HG03439 (cell line): Measurements from ENCODE around the gene MYL11.
"Not testable (repeated sequence)": the region's sequence is repeated elsewhere in the genome, so short reads cannot be mapped to it uniquely, and the experiment has no call there.

Experiments
- ATAC-seq: cut with Tn5 transposase; IDR thresholded peaks from one replicate; pipeline ENCODE4 v1.9.1; 2021; ENCODE audit warnings: mild to moderate bottlenecking, moderate library complexity; ENCODE audit not compliant: unreplicated experiment

Gene MYL11, protein sequence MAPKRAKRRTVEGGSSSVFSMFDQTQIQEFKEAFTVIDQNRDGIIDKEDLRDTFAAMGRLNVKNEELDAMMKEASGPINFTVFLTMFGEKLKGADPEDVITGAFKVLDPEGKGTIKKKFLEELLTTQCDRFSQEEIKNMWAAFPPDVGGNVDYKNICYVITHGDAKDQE

DNA sequence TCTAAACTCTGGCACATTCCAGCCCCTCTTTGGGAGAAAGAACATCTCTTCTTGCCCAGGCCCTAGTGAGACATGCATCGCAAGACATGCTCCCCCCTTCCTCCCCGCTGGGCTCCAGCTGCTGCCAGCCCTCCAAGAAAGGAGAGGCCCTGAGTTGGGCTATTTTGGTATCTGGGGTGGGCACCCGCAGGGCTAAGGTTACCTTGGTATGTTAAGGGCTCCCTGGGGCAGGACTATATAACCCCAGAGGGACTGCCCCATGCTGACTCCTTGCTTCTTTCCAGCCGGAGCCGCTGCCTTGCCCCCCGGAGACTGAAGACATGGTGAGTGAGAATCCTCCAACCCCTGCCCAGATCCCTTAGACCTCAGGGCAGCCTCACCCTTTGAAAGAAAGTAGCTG is at the start of gene MYL11:
Gene MYL11, plus strand, starts transcription at position 265 of the 400 bp plus-strand sequence. Its CDS starts 56 bp downstream, at position 321.
- no peak for ATAC-seq

DNA sequence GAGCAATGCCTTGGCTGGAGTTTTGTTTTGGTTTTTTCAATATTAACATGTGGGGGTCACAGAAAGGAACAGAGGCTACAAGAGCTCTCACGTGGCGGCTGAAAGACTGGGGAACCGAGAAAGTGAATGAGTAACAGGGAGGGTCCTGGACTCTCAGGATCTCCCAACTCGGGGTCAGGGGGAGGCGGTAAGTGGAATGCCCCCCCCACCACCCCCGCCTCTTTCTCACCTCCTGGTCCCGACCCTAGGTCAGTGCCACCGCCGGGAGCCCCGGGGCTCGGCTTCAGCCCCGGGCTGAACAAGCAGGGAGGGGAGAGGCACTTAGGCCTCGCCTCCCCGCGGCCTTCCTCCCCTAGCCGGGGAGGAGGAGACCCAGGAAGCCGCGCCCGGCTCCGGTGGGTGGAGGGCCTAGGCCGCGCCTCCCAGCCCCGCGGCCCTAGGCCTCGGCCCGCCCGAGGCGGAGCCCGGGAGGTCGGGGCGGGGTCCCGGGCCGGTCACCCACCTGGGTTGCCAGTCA is 40.1 kb upstream of the MYL11 start:
- ATAC-seq, result peak; percentile 86

DNA sequence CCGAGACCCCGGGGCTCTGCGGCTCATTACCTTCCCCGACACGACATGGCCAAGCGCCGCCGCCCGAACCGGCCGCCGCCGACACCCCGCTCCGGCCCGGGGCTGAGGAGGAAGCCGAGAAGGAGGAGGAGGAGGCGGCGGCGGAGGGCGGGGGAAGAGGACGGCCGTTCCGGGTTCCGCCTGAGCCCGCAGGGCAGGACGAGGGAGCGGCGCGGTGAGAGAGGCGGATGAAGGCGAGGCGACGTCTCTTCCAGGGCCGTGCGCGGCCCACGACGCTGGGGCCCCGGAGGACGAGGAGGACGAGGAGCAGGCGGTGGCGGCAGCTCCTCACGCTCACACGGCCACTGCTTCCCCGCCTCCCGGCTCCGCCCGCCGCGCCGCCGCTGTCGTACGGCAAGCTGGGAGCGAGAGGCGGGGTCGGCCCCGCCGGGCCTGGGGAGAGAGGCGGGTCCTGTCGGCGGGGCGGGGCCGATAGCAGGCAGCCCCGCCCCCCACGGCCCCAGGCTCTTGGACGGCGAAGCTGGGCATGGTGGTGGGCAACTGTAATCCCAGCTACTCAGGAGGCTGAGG is 39.5 kb upstream of the MYL11 start:
- peak; percentile 71 for ATAC-seq

DNA sequence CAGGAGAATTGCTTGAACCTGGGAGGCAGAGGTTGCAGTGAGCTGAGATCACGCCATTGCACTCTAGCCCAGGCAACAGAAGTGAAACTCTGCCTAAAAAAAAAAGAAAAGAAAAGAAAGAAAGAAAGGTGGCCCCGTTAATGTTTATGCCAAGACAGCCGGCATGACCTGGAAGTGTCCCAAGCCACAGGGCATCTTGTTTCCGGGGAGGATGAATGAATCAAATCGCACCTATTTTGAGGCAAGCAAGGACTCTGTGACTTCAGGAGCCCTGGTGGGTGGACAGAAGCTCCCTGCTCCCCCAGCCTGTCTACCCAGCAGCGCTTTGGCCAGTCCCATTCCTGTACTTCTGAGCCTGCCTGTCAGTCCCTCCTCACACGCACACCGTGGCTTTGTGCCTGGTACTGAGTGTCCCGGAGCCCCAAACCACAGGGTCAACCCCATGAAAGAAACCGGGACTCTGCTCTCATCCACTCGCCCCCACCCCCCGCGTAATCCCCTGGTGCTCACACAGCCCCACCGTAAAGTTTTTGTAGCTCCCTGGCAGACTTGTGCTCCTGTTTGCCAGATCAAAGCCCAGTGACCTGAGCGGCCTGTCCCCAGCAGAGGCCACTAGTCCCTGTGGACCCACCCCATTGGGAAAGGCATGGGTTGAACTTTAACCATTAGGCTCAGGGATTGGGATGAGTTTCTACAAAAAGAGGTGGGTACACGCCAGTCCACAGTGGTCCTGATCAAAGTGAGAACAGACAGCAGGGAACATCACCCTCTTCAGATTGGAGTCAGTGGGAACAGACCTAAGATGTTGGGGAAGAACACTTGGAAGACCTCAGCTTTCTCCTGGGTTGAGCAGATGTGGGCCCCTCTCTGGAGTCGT is 38.8 kb upstream of the MYL11 start:
- peak; percentile 26 for ATAC-seq

DNA sequence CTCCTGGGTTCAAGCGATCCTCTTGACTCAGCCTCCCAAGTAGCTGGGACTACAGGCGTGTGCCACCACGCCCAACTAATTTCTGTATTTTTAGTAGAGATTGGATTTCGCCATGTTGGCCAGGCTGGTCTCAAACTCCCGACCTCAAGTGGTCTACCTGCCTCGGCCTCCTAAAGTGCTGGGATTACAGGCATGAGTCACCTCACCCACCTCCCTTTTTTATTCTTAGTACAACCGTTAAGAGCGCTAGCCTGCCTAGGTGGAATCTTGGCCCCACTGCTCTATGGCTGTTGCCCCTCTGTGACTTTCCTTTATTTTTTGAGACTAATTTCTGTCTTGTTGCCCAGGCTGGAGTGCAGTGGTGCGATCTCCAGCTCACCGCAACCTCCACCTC is 36.6 kb upstream of the MYL11 start:
- not testable (repeated sequence) for ATAC-seq

DNA sequence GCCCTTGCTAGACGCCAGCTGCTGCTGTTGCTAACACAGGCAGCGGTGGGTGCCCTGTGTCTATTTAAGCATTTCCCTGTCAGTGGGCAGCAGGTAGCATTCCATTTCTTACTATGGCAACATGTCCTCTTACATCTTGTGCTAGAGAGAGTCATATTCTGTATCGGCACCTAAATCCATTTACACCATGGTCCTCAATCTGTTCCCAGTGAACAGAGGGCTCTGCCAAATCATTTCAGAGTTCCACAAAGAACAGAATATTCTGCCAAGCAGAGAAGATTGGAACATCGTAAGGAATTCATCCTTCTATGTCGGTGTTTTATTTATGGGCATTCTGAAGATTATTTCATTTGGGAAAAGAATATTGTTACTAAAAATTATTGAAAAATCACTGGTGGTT is 35.9 kb upstream of the MYL11 start:
- ATAC-seq, result not testable (repeated sequence)

DNA sequence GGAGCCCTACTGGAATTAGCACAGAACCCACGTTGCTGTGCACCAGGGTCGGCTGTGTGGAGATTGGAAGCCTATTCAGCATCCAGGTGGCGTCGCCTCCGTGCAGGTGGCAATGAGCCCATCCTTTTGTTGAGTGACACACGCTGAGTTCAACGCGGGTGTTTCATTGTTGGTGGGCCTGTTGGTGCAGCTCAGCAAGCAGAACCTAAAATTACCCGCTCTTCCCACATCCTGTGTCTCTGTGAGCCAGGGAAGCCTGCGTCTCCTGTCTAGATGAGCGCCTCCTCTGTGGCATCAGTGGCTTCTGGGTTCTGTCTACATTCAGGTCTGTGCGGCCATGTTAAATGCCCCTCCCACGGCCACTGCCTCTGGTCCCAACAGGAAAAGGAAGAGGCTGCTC is 34.0 kb upstream of the MYL11 start:
- no peak for ATAC-seq

DNA sequence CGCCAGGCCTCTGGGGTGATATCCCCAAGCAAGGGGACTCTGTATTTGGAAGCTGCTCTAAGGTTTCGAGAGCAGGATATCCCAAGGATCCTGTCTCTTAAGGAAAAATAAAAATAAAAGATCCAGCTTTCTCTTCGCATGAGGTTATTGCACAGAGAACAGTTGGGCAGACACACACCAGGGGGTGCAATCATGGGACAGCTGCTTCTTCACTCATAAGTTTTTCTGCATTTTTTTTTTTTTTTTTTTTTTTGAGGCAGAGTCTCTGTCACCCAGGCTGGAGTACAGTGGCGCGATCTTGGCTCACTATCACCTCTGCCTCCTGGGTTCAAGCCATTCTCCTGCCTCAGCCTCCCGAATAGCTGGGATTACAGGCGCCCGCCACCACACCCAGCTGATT is 32.6 kb upstream of the MYL11 start:
- ATAC-seq, result not testable (repeated sequence)

DNA sequence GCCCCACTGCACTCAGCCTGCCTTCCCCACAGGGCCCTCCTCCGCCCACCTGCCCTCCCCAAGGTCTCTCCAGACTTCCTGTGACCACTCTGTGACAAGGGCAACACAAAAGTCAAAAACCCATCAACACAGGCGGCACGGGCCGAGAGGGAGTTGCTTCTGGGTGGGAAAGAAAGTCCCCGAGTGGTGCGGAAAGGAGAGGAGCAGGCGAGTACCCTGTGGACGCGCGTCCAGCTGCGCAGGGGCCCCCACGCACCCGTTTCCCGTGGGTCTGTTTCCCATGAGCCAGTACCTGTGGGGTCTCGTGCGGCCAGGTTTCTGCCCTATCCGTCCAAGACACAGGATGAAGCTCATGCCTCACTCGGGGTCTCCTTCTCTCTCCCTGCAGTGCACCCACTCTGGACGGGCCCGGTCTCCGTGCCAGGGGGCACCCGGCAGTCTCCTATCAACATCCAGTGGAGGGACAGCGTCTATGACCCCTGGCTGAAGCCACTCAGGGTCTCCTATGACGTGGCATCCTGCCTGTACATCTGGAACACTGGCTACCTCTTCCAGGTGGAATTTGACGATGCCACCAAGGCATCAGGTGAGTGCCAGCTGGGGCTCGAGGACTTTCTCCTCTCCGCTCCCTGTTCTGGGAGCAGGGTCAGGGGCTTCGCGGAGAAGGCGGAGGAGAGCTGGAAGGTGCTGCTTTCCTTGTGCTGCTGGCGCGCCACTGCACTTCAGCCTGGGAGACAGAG is 31.7 kb upstream of the MYL11 start:
- no peak for ATAC-seq

DNA sequence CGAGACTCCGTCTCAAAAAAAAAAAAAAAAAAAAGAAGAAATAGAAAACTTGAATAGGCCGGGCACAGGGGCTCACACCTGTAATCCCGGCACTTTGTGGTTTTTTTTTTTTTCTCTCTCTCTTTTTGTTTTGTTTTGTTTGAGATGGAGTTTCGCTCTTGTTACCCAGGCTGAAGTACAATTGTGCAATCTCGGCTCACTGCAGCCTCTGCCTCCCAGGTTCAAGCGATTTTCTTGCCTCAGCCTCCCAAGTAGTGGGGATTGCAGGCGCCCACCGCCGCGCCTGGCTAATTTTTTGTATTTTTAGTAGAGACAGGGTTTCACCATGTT is 31.1 kb upstream of the MYL11 start:
- not testable (repeated sequence) for ATAC-seq

DNA sequence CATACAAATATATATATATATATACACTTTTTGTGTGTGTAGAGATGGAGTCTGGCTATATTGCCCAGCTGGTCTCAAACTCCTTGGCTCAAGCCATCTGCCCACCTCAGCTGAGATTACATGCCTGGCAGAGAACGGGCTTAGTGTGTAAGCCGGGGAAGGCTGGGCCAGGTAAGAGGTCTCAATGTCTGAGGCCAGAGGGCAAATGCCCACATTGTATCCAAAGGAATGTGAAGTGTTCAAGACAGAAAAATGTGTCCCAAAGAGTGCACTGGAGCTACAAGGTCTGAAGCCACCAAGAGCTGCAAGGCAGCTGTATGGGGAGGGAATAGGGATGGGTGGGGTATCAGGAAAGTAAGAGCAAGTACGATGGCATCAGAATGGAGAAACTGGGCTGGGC is 28.3 kb upstream of the MYL11 start:
- no peak for ATAC-seq

DNA sequence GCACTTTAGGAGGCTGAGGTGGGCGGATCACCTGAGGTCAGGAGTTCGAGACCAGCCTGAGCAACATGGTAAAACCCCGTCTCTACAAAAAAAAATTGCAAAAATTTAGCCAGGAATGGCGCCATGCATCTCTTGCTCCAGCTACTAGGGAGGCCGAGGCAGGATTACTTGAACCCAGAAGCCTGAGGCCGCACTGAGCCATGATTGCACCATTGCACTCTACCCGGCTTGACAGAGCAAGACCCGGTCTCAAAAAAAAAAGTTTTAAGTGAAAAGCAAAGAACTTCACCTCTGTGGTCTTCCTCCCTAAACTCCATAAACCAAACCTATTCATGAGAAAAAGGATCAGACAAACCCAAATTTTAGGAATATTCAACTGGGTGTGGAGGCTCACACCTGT is 26.5 kb upstream of the MYL11 start:
- no peak for ATAC-seq

DNA sequence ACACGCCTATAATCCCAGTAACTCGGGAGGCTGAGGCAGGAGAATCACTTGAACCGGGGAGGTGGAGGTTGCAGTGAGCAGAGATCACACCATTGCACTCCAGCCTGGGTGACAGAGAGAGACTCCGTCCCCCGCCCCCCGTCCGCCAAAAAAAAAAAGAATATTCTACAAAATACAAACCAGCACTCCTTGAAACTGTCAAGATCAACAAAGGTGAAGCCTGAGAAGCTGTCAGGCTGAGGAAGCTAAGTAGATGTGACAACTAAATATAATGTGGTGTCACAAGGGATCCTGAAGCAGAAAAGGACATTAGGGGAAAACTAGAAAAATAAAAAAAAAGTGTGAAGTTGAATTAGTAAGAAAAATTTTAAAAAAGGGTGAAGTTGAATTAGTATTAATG is 25.7 kb upstream of the MYL11 start:
- no peak for ATAC-seq

DNA sequence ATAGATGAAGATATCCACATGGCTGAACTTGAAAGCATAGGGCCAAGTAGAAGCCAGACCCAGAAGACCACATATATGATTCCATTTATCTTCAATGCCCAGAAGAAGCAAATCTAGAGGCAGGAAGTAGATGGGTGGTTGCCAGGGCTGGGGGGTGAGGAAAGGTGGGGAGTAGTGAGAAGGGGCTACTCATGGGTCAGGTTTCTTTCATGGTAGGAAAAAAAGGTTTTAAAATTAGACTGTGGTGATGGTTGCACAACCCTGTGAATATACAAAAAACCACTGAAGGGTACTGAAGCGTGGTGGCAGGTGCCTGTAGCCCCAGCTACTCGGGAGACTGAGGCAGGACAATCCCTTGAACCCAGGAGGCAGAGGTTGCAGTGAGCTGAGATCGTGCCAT is 24.9 kb upstream of the MYL11 start:
- no peak for ATAC-seq

DNA sequence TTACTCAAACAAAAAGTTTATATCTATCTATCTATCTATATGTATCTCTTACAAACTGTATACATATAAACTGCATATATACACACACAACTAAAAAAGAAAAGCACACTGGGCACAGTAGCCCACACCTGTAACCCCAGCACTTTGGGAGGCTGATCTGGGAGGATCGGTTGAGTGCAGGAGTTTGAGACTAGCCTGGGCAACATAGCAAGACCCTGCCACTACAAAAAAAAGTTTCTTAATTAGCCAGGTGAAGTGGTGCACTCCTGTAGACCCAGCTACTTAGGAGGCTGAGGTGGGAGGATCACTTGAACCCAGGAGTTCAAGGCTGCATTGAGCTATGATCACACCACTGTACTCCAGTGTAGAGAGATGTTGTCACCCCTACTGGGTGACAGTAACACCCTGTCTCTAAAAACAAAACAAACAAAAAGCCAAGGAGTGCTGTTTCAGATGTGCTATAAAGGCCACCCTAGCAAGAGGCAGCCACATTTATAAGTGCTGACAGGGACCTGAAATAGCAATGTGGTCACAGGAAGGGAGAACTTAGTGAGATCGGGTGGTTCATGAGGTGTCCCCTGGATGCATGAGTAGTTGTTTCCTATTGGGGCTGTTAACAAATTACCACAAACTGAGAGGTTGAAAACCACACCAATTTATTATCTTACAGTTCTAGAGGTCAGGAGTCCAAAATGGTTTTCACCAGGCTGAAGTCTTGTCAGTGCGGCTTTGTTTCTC is 24.3 kb upstream of the MYL11 start:
- no peak for ATAC-seq

DNA sequence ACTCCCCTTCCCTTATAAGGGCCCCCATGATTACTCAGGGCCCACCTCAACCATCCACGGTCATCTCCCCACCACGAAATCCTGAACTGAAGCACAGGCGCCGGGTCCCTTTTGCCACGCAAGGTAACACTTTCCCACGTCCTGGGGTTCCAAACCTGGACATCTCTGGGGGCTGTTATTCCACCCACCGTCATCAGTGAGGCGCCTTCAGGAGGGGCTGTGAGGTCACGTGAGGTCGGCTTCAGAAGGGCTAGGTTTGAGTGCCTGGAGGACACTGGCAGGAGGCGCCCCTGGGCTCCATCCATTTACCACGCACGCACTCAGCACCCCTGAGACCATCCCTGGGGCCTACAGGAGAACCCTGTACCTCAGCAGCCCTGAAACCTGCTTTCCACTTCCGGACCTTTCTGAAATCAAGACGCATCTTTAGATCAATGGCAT is 23.6 kb upstream of the MYL11 start:
- no peak for ATAC-seq

DNA sequence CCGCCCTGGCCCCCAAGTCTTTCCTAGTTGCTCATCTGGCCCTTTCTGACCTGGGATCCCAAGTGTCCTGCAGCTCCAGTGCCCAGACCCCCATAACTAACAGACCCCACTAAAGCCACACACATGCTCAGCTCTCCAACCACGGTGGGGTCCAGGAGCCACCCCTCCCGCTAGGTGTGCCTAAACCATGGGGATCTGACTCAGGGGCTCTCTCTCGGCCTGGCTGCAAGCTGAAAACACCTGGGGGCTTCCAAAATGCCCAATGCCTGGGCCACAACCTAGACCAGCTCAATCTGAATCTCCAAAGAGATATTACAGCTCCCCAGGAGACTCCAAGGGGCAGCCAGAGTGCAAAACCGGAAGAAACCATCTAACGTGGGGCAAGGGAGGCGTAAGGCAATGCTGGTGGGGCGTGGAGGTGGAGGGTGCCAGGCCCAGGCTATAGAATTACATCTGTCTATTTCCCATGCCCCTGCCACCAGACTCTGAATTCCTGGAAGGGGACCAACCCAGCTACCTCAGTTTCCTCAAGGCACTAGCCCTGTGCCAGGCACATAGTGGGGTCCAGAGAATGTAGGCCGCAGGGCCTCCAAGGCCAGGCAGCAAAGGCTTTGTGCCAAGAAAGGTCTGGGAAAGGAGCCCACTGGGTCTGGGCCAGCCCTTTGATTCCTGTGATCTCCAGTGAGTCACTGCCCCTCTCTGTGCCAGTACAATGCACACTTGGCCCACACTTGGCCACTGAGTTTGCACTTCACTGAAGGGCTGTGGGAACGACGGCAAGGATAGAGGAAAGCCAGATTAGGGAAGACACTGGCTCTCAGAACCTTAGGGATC is 22.8 kb upstream of the MYL11 start:
- ATAC-seq, result no peak

DNA sequence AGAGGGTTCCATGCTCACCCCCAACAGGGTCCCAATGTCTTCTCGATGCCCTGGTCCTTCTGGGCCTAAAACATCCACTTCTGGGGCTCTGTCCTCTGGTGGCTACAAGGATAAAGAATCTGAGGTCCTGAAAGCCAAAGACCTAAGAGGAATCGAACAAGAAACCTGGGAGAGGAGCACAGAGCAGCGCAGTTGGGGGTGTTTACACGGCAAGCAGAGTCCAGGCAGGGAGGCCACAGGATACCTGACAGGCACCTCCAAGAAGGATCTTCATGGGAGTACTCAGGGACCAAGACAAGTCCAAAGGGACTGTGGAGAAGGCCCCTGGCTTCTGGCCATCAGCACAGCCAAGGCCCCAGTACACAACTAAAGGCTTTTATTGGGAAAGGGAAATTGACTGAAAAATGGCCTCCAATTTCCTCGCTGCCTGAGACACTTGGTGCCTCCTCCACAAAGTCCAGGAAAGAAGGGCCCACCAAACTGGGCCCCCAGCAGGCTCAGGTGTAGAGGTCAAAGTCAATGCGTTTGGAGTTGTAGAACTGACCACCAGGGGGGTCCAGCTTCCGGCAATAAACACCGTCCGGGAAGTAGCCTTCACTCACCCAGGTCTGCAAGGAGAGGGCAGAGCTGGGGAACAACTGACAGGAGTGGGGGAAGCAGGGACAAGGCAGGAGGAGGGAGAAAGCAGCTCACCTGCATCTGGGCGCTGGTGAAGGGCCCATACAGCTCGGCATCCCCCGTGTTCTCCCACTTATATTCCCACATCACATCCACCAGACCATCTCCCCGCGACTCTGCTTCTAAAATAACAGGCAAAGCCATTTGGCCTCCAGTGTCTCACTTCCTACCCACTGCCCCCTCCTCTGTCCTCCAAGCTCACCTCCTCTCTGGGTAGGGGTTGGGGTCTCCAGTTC is 21.9 kb upstream of the MYL11 start:
- ATAC-seq, result no peak
